SK-N-SH treated with all-trans-retinoic acid at 6 μM for 48 hours (cell line): ENCODE results near the gene LMO7.

Experiments
- ARNTL ChIP-seq: fragments of 450-650 bp; formaldehyde crosslinking; IDR thresholded peaks from 2 replicates; pipeline ENCODE4 v1.5.0; 2020; ENCODE audit warnings: low read depth, mild to moderate bottlenecking, moderate library complexity, borderline replicate concordance
- ESRRG ChIP-seq: fragments of 250-450 bp; sonication (Bioruptor Pico); IDR thresholded peaks from 2 replicates; pipeline ENCODE4 v1.6.1; 2021; ENCODE audit warnings: mild to moderate bottlenecking
- GLIS3 ChIP-seq: fragments of 250-450 bp; sonication (Bioruptor Pico); IDR thresholded peaks from 2 replicates; pipeline ENCODE4 v1.5.0; 2020; ENCODE audit warnings: mild to moderate bottlenecking, moderate library complexity
- OSR1 ChIP-seq: fragments of 250-450 bp; sonication (Bioruptor Pico); IDR thresholded peaks from 2 replicates; pipeline ENCODE4 v1.8.0; 2022; ENCODE audit warnings: moderate library complexity, mild to moderate bottlenecking, inconsistent platforms
- PPARA ChIP-seq: fragments of 250-450 bp; sonication (Bioruptor Pico); IDR thresholded peaks from 2 replicates; pipeline ENCODE4 v1.5.0; 2020; ENCODE audit warnings: mild to moderate bottlenecking, borderline replicate concordance
- RARB ChIP-seq: fragments of 250-450 bp; sonication (Bioruptor Pico); IDR thresholded peaks from 2 replicates; pipeline ENCODE4 v1.8.0; 2021; ENCODE audit warnings: mild to moderate bottlenecking, moderate library complexity
- SNAI2 ChIP-seq: fragments of 250-450 bp; sonication (Bioruptor Pico); IDR thresholded peaks from 2 replicates; pipeline ENCODE4 v1.5.0; 2020; ENCODE audit warnings: mild to moderate bottlenecking, moderate library complexity
- ZC3H10 ChIP-seq: fragments of 250-450 bp; sonication (Bioruptor Pico); IDR thresholded peaks from 2 replicates; pipeline ENCODE4 v1.5.1; 2021; ENCODE audit warnings: mild to moderate bottlenecking, moderate library complexity
- ZFP3 ChIP-seq: fragments of 250-450 bp; sonication (Bioruptor Pico); IDR thresholded peaks from 2 replicates; pipeline ENCODE4 v1.5.0; 2020; ENCODE audit warnings: mild to moderate bottlenecking, moderate library complexity
- ZNF8 ChIP-seq: fragments of 450-650 bp; formaldehyde crosslinking; IDR thresholded peaks from 2 replicates; pipeline ENCODE4 v1.5.0; 2020; ENCODE audit warnings: mild to moderate bottlenecking, moderate library complexity
- TF ChIP-seq, protein P1 (sequence below): fragments of 250-450 bp; sonication (Bioruptor Pico); IDR thresholded peaks from 2 replicates; pipeline ENCODE4 v1.8.0; 2020; ENCODE audit warnings: mild to moderate bottlenecking, moderate library complexity, borderline replicate concordance

DNA sequence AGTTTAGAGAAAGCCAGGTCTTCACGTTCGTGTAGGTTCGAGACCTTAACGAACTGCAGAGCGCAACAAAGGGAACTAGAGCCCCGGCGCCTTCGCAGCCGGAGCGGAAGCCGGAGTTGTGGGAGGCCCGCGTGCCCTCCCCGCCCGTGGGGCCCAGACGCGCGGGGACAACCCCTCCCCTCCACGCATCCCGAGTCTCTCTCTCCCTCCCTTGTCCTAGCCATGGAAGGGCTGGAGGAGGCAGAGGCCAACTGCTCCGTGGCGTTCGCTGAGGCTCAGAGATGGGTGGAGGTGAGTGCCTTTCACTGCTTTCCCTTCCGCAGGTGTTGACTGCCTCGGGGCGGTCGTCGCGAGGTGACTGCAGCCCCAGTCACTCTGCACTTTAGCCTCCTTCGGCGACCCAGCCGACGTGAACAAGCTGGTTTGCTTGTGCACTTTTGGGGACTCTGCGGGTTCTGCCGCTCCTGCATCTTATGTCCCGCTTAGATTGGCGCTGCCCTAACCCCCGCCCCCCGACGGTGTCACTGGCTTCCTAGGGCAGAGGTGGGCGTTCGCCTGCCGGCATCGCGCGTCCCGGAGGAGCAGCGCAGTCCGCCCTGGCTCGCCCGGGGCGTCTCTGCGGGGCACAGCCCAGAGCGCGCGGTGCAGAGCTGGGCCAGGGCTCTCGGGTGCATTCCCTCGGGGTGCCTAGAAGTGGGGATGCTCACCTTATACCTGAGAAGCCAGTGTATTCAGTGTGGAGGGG lies 478 bp downstream of the LMO7 start:
- TF ChIP-seq ZFP3 (CRISPR knock-in tag) (no peak), ZNF8 (no peak), PPARA (CRISPR knock-in tag) (no peak), ZC3H10 (no peak), GLIS3 (no peak), OSR1 (no peak), RARB (CRISPR knock-in tag) (no peak), SNAI2 (CRISPR knock-in tag) (no peak), ARNTL (CRISPR knock-in tag) (no peak), ESRRG (CRISPR knock-in tag) (no peak)
- TF ChIP-seq, protein P1, sequence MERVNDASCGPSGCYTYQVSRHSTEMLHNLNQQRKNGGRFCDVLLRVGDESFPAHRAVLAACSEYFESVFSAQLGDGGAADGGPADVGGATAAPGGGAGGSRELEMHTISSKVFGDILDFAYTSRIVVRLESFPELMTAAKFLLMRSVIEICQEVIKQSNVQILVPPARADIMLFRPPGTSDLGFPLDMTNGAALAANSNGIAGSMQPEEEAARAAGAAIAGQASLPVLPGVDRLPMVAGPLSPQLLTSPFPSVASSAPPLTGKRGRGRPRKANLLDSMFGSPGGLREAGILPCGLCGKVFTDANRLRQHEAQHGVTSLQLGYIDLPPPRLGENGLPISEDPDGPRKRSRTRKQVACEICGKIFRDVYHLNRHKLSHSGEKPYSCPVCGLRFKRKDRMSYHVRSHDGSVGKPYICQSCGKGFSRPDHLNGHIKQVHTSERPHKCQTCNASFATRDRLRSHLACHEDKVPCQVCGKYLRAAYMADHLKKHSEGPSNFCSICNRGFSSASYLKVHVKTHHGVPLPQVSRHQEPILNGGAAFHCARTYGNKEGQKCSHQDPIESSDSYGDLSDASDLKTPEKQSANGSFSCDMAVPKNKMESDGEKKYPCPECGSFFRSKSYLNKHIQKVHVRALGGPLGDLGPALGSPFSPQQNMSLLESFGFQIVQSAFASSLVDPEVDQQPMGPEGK (CRISPR knock-in tag), result no peak
